BLaER1 treated with 17β-estradiol and CSF1 and Interleukin-3, amounts not matched to agents 10 nM and 100 nM (cell line): Measurements from ENCODE around the gene SALL2.

Experiments
- H3K27ac ChIP-seq, 11 experiments: shearing (Covaris generic); formaldehyde crosslinking; 2 replicates each; pipeline ENCODE4 v1.8.1; 2022
- H3K27me3 ChIP-seq, 11 experiments: shearing (Covaris generic); formaldehyde crosslinking; 2 replicates each; pipeline ENCODE4 v1.8.1; 2022
- H3K36me3 ChIP-seq, 11 experiments: shearing (Covaris generic); formaldehyde crosslinking; 2 replicates each; pipeline ENCODE4 v1.8.1; 2022
- H3K4me1 ChIP-seq, 10 experiments: shearing (Covaris generic); formaldehyde crosslinking; 2 replicates each; pipeline ENCODE4 v1.8.1; 2022
- H3K4me2 ChIP-seq, 11 experiments: shearing (Covaris generic); formaldehyde crosslinking; 2 replicates each; pipeline ENCODE4 v1.8.1; 2022
- H3K4me3 ChIP-seq, 10 experiments: shearing (Covaris generic); formaldehyde crosslinking; 2 replicates each; pipeline ENCODE4 v1.8.1; 2022
- H3K9ac ChIP-seq, 11 experiments: shearing (Covaris generic); formaldehyde crosslinking; 2 replicates each; pipeline ENCODE4 v1.8.1; 2022
- H3K9me3 ChIP-seq, 11 experiments: shearing (Covaris generic); formaldehyde crosslinking; replicated peaks in 1 of 11; 2 replicates each; pipeline ENCODE4 v1.8.1; 2022
- H4K20me1 ChIP-seq, 11 experiments: shearing (Covaris generic); formaldehyde crosslinking; 2 replicates each; pipeline ENCODE4 v1.8.1; 2022
- Cebpa-rat ChIP-seq, 11 experiments: shearing (Covaris generic); IDR thresholded peaks; 2 replicates each; pipeline ENCODE4 v1.8.1; 2022

The SALL2 gene

DNA sequence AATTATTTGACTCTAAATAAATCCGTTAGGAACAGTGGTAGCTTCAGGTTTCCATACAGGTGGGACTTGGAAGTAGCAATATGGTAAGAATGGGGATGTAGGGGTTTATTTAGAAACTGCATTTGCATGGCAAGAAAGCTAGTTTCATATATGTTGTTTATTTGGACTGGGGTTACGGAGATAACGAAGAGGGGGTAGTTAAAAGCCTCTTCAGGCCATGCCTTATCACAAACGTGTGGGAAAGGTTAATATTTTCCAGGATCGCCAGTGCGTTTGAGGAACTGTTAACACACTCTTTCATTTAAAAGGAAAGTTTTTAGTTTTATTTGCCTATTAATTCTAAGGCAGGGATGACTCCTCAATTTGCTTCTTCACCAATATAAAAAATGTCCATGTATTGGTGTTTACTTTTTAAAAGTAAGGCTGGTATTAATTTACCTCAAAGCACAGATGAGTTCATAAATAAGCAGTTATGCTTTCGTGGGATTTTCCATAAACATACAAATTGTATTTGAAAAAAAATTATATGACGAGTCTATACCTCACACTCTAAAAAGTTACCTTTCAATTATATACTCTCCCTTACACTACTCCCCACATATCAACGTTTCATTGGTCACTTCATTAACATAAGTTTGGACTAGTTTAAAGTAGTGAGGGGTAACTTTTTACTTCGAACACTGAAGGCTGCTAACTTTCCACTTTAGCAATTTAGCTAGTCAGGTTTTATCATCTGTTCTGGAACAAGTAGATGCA is 50.2 kb downstream of the SALL2 start:
- no peak for TF ChIP-seq Cebpa-rat (IDR thresholded peaks at IDR 0.05)
- peak overlapping the region; percentile 33 to 90 (median 55); a peak in 17 of 22 replicates for H3K27ac ChIP-seq

More for the DNA sequence above, 50.2 kb downstream of the SALL2 start:
- Histone ChIP-seq H3K4me3 (peak overlapping the region; percentile 81 to 98 (median 92)), H3K9ac (peak overlapping the region; percentile 70 to 95 (median 82)), H3K9me3 (no peaks in the 10 kb centered on the region), H4K20me1 (peaks cover 0 to 27% (median 6%) of the 10 kb centered on the region in 11 experiments; a peak in 7 of 22 replicates), H3K4me1 (peaks cover 19 to 24% (median 23%) of the 10 kb centered on the region in 10 experiments), H3K36me3 (peaks cover 23 to 60% (median 43%) of the 10 kb centered on the region in 11 experiments), H3K27me3 (no peaks in the 10 kb centered on the region), H3K4me2 (peak overlapping the region; percentile 66 to 89 (median 78))
